ENCODE data around the gene MORC2.

MORC2 gene

DNA sequence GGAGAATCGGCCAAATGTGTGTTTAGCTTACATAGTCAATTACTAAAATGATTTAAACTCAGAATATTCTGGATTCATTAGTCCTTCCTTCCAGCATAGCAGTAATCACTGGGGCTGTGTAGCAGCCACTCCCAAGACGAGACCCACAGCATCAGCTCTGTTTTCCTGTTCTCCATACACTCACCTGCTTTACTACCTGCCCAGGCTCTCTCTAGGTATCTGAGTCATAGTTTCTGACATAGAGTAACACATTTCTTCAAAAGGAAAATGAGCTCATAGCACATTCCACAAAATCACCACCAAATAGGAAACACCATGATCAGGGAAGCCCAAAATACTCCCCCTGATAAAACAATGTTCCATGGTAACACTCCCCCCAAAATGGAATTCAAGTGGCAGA lies 22.9 kb downstream of the MORC2 start:
- no peaks in the 10 kb centered on the region for H3K9me2 ChIP-seq (replicated peaks; ENCODE audit: low read depth, low read length)
- no peaks in the 10 kb centered on the region for H3K27me3 ChIP-seq (ENCODE audit: insufficient read depth, low read length, poor library complexity, severe bottlenecking)
- H2AFZ ChIP-seq (ENCODE audit: low read length), result no peak overlapping the region
- no peak overlapping the region for H3K4me3 ChIP-seq (ENCODE audit: low read length, poor library complexity, severe bottlenecking)
- no peaks in the 10 kb centered on the region for H3F3A ChIP-seq (ENCODE audit: low read depth)
- H3K4me2 ChIP-seq (ENCODE audit: low read depth, low read length, poor library complexity, severe bottlenecking), result no peak overlapping the region
- no peak overlapping the region for H3K9ac ChIP-seq (ENCODE audit: low read depth, low read length, poor library complexity, severe bottlenecking)
- H4K20me1 ChIP-seq (ENCODE audit: insufficient read depth, low read length, poor library complexity, severe bottlenecking), result no peaks in the 10 kb centered on the region
- H3K4me1 ChIP-seq (ENCODE audit: insufficient read depth, low read length, poor library complexity, severe bottlenecking), result no peaks in the 10 kb centered on the region
- H3K79me2 ChIP-seq (ENCODE audit: insufficient read depth, low read length), result no peaks in the 10 kb centered on the region
- no peaks in the 10 kb centered on the region for H3K9me3 ChIP-seq (ENCODE audit: insufficient read depth, low read depth, low read length)
- H3K36me3 ChIP-seq (ENCODE audit: insufficient read depth, low read length), result peaks cover 92% of the 10 kb centered on the region; the same call in 1 of the 2 replicates
- TF ChIP-seq, protein P1, sequence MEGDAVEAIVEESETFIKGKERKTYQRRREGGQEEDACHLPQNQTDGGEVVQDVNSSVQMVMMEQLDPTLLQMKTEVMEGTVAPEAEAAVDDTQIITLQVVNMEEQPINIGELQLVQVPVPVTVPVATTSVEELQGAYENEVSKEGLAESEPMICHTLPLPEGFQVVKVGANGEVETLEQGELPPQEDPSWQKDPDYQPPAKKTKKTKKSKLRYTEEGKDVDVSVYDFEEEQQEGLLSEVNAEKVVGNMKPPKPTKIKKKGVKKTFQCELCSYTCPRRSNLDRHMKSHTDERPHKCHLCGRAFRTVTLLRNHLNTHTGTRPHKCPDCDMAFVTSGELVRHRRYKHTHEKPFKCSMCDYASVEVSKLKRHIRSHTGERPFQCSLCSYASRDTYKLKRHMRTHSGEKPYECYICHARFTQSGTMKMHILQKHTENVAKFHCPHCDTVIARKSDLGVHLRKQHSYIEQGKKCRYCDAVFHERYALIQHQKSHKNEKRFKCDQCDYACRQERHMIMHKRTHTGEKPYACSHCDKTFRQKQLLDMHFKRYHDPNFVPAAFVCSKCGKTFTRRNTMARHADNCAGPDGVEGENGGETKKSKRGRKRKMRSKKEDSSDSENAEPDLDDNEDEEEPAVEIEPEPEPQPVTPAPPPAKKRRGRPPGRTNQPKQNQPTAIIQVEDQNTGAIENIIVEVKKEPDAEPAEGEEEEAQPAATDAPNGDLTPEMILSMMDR (conservative IDR thresholded peaks at IDR 0.05; ENCODE audit: low read length), result no peak
- no peak for TF ChIP-seq EZH2phosphoT487 (IDR thresholded peaks at IDR 0.05; ENCODE audit: borderline replicate concordance)

GRCh38 chr22:30944986-30945385 lies 23.6 kb downstream of the MORC2 start:
- H3K36me3 ChIP-seq (ENCODE audit: insufficient read depth, low read length), result peaks cover 93% of the 10 kb centered on the region; the same call in 1 of the 2 replicates
- no peak overlapping the region for H2AFZ ChIP-seq (ENCODE audit: low read length)

DNA sequence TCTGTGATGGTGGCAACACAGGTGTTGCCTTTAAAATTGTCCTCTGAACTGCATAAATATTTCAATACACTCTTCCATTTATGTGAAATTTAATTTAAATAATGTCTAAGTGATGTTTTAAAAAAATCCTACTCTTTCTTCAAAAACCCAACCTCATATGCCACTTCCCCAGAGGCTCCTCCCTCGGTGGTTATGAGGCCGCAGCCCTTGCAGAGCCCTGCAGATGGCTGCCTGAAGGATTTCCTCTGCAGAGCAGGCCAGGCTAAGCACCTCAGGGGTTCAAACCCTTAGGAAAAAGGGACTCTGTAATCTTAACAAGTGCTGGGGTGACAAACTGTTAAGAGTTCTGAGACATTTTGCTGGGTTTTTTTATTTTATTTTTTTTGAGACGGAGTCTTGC lies 25.2 kb downstream of the MORC2 start:
- Histone ChIP-seq H2AFZ (ENCODE audit: low read length) (no peak overlapping the region), H3K4me2 (ENCODE audit: low read depth, low read length, poor library complexity, severe bottlenecking) (no peak overlapping the region), H3K9me2 (replicated peaks; ENCODE audit: low read depth, low read length) (no peaks in the 10 kb centered on the region), H3F3A (ENCODE audit: low read depth) (no peaks in the 10 kb centered on the region), H3K4me3 (ENCODE audit: low read length, poor library complexity, severe bottlenecking) (no peak overlapping the region), H3K9ac (ENCODE audit: low read depth, low read length, poor library complexity, severe bottlenecking) (no peak overlapping the region), H3K79me2 (ENCODE audit: insufficient read depth, low read length) (no peaks in the 10 kb centered on the region), H4K20me1 (ENCODE audit: insufficient read depth, low read length, poor library complexity, severe bottlenecking) (no peaks in the 10 kb centered on the region), H3K27me3 (ENCODE audit: insufficient read depth, low read length, poor library complexity, severe bottlenecking) (no peaks in the 10 kb centered on the region), H3K36me3 (ENCODE audit: insufficient read depth, low read length) (peaks cover 91% of the 10 kb centered on the region; the same call in 1 of the 2 replicates), H3K4me1 (ENCODE audit: insufficient read depth, low read length, poor library complexity, severe bottlenecking) (no peaks in the 10 kb centered on the region), H3K9me3 (ENCODE audit: insufficient read depth, low read depth, low read length) (no peaks in the 10 kb centered on the region)
- TF ChIP-seq EZH2phosphoT487 (IDR thresholded peaks at IDR 0.05; ENCODE audit: borderline replicate concordance), result no peak
- TF ChIP-seq, protein P1 (conservative IDR thresholded peaks at IDR 0.05; ENCODE audit: low read length), result no peak

More at GRCh38 chr22:30944986-30945385, 23.6 kb downstream of the MORC2 start:
- Histone ChIP-seq H3K79me2 (ENCODE audit: insufficient read depth, low read length) (no peaks in the 10 kb centered on the region), H4K20me1 (ENCODE audit: insufficient read depth, low read length, poor library complexity, severe bottlenecking) (no peaks in the 10 kb centered on the region), H3K9me3 (ENCODE audit: insufficient read depth, low read depth, low read length) (no peaks in the 10 kb centered on the region), H3K4me2 (ENCODE audit: low read depth, low read length, poor library complexity, severe bottlenecking) (no peak overlapping the region), H3K27me3 (ENCODE audit: insufficient read depth, low read length, poor library complexity, severe bottlenecking) (no peaks in the 10 kb centered on the region), H3K9me2 (replicated peaks; ENCODE audit: low read depth, low read length) (no peaks in the 10 kb centered on the region), H3K4me3 (ENCODE audit: low read length, poor library complexity, severe bottlenecking) (no peak overlapping the region), H3K9ac (ENCODE audit: low read depth, low read length, poor library complexity, severe bottlenecking) (no peak overlapping the region), H3F3A (ENCODE audit: low read depth) (no peaks in the 10 kb centered on the region), H3K4me1 (ENCODE audit: insufficient read depth, low read length, poor library complexity, severe bottlenecking) (no peaks in the 10 kb centered on the region)
- TF ChIP-seq, protein P1 (conservative IDR thresholded peaks at IDR 0.05; ENCODE audit: low read length), result no peak
- no peak for TF ChIP-seq EZH2phosphoT487 (IDR thresholded peaks at IDR 0.05; ENCODE audit: borderline replicate concordance)
